ENCODE results near the gene CCDC157. TPM values are rescaled to one million over a fixed set of nuclear protein-coding genes. Genes with fewer than 3 reads are reported as not detected.
A peak's percentile ranks its signal among the peaks of the same experiment; 100 is the strongest.

The CCDC157 gene
- polyA plus RNA-seq, 3 donors: 0.50 to 3.7 (median 0.54) TPM

DNA sequence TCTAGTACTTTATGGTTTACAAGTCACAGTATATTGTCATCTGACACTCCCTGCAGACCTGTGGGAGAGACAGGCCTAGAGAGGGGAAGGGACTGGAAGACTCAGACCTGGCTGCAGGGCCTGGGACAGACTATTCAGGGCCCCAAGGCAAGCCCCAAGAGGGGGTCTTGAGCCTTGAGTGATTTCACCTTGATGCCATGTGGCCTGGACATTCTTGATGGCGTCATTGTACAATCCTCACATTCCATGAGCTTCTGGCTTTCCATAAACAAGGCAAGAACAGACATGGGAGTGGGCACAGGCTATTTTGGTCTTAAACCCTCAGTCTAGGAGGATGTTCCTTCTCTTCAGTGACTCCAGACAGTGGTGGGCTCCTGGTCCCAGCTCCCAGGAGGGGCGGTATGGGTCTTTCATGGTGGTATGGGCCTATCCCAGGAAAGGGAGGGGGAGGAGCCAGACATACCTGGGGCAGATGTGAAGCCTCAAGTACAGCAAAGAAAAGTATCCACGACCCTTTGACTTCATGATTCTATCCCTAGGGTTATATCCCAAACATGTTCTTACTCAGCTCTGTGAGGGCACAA, 28.2 kb upstream of the CCDC157 start:
- Histone ChIP-seq H3K4me1 (ENCODE audit: control insufficient read depth in 1 of 2, insufficient read depth in 2 of 2, low read length in 2 of 2) (peaks cover 33 to 35% of the 10 kb centered on the region in 2 donors), H3K4me3 (replicated peaks in 1 of 3; ENCODE audit: low read depth in 2 of 3, low read length in 3 of 3) (no peak overlapping the region), H3K27ac (ENCODE audit: low read depth in 1 of 2, low read length in 2 of 2) (no peak overlapping the region), H2AFZ (ENCODE audit: insufficient read depth, low read depth, low read length, poor library complexity, severe bottlenecking) (no peak overlapping the region), H3K27me3 (ENCODE audit: control insufficient read depth in 2 of 2, insufficient read depth in 2 of 2, low read length in 2 of 2) (no peaks in the 10 kb centered on the region), H4K20me1 (ENCODE audit: insufficient read depth, low read length) (peaks cover 16% of the 10 kb centered on the region), H3K79me2 (ENCODE audit: insufficient read depth, low read length) (peaks cover 23% of the 10 kb centered on the region), H3K9ac (ENCODE audit: insufficient read depth, low read length, poor library complexity, severe bottlenecking) (no peak overlapping the region), H3K36me3 (replicated peaks in 1 of 2; ENCODE audit: control insufficient read depth in 1 of 2, insufficient read depth in 2 of 2, low read length in 2 of 2) (peaks cover 26 to 39% of the 10 kb centered on the region in 2 donors), H3K9me3 (replicated peaks in 1 of 2; ENCODE audit: control insufficient read depth in 1 of 2, insufficient read depth in 1 of 2, low read length in 2 of 2) (no peaks in the 10 kb centered on the region), H3K4me2 (replicated peaks; ENCODE audit: extremely low read depth, low read length, poor library complexity, severe bottlenecking) (no peak overlapping the region)
- no peaks in the 10 kb centered on the region for H3K9me3 Mint-ChIP-seq
- no peak overlapping the region for H3K4me3 Mint-ChIP-seq
- peak overlapping the region in 1 of 7 donors; percentile 54 for H3K27ac Mint-ChIP-seq
- H3K27me3 Mint-ChIP-seq (ENCODE audit: low read depth in 3 of 3): no peaks in the 10 kb centered on the region
- H3K4me1 Mint-ChIP-seq: peaks cover 35% of the 10 kb centered on the region
- peaks cover 32 to 42% of the 10 kb centered on the region in 2 donors for H3K36me3 Mint-ChIP-seq
- intact Hi-C loops (cut with micrococcal nuclease): loop anchor here (5.0 kb wide), 2 partner anchors 36 to 41 kb away; partner anchors contain the start of gene CASTOR1 (in 1 of the 2)
- TF ChIP-seq, protein P1, sequence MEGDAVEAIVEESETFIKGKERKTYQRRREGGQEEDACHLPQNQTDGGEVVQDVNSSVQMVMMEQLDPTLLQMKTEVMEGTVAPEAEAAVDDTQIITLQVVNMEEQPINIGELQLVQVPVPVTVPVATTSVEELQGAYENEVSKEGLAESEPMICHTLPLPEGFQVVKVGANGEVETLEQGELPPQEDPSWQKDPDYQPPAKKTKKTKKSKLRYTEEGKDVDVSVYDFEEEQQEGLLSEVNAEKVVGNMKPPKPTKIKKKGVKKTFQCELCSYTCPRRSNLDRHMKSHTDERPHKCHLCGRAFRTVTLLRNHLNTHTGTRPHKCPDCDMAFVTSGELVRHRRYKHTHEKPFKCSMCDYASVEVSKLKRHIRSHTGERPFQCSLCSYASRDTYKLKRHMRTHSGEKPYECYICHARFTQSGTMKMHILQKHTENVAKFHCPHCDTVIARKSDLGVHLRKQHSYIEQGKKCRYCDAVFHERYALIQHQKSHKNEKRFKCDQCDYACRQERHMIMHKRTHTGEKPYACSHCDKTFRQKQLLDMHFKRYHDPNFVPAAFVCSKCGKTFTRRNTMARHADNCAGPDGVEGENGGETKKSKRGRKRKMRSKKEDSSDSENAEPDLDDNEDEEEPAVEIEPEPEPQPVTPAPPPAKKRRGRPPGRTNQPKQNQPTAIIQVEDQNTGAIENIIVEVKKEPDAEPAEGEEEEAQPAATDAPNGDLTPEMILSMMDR (IDR thresholded peaks at IDR 0.05): no peak
- WGBS (ENCODE audit: insufficient coverage): no CpG with 5 or more reads among the region's 3 CpGs
- no peak for DNase-seq

DNA sequence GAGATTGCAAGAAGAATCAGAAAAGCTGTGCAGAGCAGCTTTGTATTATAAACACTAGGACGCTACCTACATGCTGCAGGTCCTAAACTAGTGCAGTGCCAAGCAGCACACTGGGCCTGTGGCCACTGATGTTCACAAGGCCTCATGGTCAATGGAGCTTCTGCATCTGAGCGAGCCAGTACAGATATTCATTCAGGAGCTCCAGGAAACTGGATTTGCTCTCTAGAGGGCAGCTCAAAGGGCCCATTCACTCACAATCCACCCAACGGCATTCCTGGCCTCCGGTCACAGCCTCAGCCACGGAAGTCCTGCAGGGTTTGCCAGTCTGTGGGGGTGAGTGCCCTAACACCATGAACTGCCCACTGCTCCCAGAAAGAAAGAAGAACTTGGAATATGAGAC, 24.3 kb upstream of the CCDC157 start:
- no peaks in the 10 kb centered on the region for H3K9me3 Mint-ChIP-seq

More for the DNA sequence above, 24.3 kb upstream of the CCDC157 start:
- TF ChIP-seq, protein P1 (IDR thresholded peaks at IDR 0.05): no peak
- H2AFZ ChIP-seq (ENCODE audit: insufficient read depth, low read depth, low read length, poor library complexity, severe bottlenecking): no peak overlapping the region
- no peak overlapping the region for H3K4me3 Mint-ChIP-seq
- H3K9ac ChIP-seq (ENCODE audit: insufficient read depth, low read length, poor library complexity, severe bottlenecking): no peak overlapping the region
- no peaks in the 10 kb centered on the region for H3K27me3 Mint-ChIP-seq (ENCODE audit: low read depth in 3 of 3)
- peaks cover 30% of the 10 kb centered on the region for H4K20me1 ChIP-seq (ENCODE audit: insufficient read depth, low read length)
- peaks cover 66 to 79% of the 10 kb centered on the region in 2 donors for H3K36me3 ChIP-seq (replicated peaks in 1 of 2; ENCODE audit: control insufficient read depth in 1 of 2, insufficient read depth in 2 of 2, low read length in 2 of 2)
- no peaks in the 10 kb centered on the region for H3K27me3 ChIP-seq (ENCODE audit: control insufficient read depth in 2 of 2, insufficient read depth in 2 of 2, low read length in 2 of 2)
- no peak overlapping the region for H3K4me2 ChIP-seq (replicated peaks; ENCODE audit: extremely low read depth, low read length, poor library complexity, severe bottlenecking)
- H3K4me1 ChIP-seq (ENCODE audit: control insufficient read depth in 1 of 2, insufficient read depth in 2 of 2, low read length in 2 of 2): peaks cover under 1 to 1% of the 10 kb centered on the region in 2 donors
- H3K27ac Mint-ChIP-seq: peak overlapping the region in 1 of 7 donors; percentile 74
- peaks cover 3% of the 10 kb centered on the region for H3K4me1 Mint-ChIP-seq
- H3K36me3 Mint-ChIP-seq: peaks cover 67 to 73% of the 10 kb centered on the region in 2 donors
- no peak for DNase-seq
- no peak overlapping the region for H3K27ac ChIP-seq (ENCODE audit: low read depth in 1 of 2, low read length in 2 of 2)
- intact Hi-C loops (cut with micrococcal nuclease): no loop called here
- H3K4me3 ChIP-seq (replicated peaks in 1 of 3; ENCODE audit: low read depth in 2 of 3, low read length in 3 of 3): no peak overlapping the region
- no peaks in the 10 kb centered on the region for H3K9me3 ChIP-seq (replicated peaks in 1 of 2; ENCODE audit: control insufficient read depth in 1 of 2, insufficient read depth in 1 of 2, low read length in 2 of 2)
- H3K79me2 ChIP-seq (ENCODE audit: insufficient read depth, low read length): no peaks in the 10 kb centered on the region
- 93% methylated on average over 4 of the region's 5 CpGs for WGBS (ENCODE audit: insufficient coverage)
